ENCODE results near the gene ELFN1.

Gene ELFN1

DNA sequence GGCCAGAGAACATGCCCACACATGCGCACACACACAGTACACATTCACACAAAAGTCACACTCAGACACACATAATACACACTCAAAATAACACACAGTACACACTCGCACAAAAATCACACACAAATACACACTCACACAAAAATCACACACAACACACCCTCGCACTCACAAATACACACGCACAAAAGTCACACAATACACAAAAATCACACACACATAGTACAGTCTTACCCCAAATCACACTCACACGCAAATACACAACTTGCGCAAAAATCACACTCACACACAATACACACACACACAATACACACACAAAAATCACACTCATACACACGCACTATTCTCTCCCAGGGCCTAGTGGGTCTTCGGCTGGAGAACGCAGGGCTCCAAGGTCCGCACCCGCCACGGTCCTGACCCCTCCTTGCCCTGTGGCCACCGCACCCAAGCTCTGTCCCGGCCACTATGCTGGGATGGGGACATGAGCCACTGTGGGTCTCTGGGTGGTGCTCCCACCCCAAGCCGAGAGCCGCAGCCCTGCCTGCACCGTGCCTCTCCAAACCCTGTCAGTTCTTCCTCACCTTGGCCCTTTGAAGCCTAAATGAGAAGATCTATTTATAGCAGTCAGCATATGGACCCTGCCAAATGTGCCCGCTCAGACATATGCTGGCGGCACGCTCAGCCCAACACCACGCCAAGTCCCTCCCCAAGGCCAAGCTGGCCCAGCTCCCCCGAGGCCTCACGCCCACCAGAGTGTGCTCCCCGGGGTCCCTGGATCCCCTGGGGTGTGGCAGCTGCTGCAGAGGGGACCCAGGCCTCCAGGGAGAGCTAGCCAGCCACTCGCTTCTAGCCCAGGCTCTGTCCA lies 55.9 kb downstream of the ELFN1 start:
- DNase-seq (no peak), ATAC-seq (no peak)

DNA sequence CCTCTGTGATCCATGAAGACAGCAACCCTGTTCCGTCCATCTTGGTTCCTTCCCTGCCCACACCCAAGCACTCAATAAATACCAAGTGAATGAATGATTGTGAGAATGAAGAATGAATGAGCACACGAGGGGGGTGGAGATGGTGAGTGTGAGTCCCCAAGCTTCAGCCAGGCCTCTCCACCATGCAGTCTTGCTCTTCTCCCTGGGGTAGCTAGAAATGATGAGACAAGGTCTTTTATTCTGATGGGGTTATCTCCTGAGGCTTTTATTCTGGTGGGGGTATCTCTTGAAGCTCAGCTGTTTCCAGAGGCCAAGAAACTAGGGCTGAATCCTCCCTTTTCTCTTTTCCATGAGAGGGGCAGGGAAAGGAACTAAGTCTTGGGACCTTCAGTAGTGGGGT lies 57.0 kb downstream of the ELFN1 start:
- no peak for DNase-seq
- no peak for ATAC-seq

DNA sequence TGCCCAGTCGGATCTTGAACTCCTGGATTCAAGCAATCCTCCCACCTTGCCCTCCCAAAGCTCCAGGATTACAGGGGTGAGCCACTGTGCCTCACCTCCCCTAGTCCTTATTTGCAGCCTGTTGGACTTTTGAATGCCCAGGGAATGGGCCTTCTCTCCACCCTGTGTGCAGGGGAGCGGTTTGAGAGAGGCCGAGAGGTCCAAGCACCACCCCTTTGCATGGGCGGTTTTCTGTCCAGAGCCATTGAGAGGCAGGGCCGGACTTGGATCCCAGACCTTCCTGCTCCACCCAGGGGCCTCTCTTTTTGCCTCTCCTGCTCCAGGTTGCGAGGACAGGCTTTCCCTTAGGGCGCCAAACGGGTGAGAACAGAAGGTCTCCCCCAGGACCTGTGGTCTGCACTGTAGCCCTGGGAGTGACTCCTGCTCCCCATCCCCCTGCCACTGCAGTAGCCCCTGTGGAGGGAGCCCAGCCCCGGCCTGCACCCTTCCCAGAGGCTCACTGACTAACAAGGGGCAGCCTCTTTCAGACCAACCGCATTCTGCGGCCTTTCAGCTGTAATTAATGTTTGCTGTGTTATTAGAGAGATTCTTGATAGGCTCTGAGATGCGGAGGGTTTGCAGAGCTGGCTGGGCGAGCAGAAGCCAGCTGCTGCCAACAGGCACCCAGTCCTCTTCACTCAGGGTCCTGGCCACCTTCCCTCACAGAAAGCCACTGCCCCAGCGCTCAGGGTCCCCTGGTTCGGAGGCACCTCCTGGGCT lies 57.9 kb downstream of the ELFN1 start:
- ATAC-seq = no peak
- DNase-seq = no peak

DNA sequence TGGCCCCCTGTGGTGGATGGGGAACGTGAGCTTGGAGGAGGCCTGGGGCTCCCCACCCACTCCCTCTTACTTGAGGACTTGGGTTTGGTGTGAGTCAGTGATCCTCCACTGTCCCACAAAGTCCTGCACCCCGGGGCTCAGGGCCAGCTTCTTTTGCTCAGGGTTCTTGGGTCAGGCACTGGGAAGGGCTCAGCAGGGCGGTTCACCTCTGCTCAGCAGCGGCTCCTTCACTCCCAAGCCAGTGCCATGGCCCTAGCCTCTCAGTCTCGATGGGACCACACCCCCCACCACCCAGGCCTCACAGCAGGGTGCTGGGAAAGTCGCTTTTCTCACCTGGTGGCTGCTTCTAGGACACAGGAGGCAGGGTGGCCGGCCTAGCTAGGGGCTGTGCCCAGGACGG lies 59.1 kb downstream of the ELFN1 start:
- ATAC-seq = no peak

DNA sequence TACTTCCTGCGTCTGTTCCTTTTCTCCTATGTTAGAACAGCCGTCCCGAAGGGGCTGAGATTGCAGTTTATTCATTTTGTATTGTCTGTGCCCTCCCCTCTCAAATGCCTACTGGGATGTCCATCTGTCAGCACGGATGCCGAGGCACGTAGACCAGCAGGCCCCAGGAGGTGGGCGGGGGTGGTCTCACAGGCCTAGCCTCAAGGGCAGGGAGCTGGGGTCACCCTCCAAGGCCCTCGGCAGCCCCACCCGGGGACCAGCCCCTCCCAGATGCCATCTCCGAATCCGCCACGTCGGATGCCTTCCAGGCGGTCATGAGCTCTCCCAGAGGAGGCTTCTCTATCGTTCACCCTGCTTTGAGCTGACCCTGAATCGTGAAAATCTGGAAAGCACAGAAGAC lies 59.7 kb downstream of the ELFN1 start:
- DNase-seq (no peak), ATAC-seq (no peak)

More for the DNA sequence above, 59.1 kb downstream of the ELFN1 start:
- no peak for DNase-seq

DNA sequence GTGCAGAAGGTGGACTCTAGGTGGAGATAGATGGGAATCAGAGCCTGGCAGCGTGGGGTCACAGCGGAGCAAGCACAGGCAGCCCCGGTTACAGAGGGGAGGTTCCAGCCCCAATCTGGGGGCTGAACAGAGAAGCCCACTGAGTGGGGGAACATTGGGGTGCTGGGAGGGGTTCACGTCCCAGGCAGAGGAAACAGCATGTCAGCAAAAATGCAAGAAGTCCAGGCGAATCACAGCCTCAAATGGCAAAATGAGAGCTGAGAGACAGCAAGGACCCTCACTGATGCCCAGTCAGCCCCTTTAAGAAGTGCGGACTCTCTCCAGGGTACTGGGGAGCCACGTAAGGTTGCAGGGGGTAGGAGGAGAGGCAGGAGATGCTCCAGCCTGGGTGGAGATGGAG lies 62.0 kb downstream of the ELFN1 start:
- ATAC-seq (no peak), DNase-seq (no peak)

DNA sequence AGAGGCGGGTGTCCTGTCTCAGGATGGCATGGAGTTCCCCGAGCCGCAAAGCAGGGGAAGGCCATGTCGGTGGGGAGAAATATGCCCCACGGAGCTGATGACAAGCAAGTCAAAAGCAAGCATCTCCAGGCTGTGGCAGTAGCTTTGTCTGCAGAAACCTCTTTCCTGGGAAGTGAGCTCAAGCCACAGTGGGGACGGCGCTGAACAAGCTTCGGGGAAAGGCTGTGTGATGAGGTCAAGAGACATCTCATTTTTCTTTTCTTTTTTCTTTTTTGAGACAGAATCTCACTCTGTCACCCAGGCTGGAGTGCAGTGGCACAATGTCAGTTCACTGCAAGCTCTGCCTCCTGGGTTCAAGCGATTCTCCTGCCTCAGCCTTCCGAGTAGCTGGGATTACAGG lies 62.6 kb downstream of the ELFN1 start:
- no peak for DNase-seq

DNA sequence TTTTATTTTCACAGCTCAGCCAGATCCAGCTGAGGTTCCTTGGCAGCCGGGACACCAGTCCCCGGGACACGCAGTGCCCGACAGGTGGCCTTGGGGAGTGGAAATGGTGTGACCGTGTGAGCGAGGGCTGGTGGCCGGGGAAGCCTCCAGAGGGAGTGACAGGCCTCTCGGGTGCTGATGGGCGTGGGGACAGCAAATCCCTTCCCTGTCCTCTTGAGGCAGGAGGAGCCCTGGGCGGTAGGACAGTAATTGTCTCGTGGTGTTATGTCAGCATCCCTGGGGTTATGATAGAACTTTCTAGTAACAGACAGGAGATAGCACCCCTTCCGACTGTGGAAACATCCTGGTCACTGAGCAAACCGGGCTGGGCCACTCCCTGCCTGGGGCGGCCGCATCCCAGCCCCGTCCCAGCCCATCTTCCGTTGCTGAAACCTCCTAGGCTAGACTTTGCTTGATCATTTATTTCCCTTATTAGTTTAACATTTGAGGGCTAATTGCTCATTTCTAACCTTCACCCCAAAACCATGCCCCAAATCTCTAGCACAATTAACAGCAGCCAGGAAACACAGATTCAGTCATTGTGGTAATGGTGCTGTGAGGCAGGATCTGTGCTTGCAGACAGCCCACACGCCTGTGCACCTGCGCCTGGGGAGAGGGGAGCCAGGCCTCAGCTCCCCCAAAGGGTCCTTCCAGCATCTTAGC lies 63.3 kb downstream of the ELFN1 start:
- no peak for ATAC-seq
- no peak for DNase-seq

More for the DNA sequence above, 62.6 kb downstream of the ELFN1 start:
- ATAC-seq = no peak

DNA sequence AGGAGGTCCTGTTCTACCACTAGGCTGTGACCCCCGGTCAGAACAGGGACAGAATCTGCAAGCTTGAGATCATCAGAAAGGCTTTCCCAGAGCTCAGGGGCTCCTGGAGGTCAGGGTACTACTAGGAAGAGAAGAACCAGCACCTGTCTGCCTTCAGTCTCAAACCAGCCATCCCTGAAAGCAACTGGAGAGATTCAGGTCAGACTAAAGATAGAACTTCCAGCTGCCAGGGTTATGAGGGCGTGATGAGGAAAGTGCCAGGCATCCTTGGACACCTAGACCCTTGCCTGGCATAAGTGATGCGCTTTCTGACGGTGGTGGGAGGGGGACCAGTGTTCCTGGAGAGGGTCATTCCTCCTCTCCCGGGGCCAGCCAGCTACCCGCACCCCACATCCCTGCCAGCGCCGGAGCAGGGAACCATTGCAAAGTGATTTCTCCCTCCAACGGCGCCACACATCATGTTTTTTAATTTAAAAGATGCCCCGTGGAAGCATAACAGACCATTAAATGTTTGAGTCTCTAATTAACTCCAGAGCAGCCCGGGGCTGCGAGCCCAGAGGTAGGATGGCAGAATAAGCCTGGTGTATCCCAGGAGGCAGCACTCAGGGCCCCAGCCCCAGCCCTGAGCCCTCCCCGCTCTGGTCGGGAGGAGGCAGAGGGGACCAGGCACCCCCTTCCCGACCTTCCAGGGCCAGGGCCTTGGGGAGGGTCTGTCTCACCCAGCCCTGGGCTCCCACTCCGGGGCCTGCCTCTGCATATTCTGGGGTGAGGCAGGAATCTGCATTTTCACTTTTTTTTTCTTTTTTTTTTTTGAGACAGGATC lies 64.0 kb downstream of the ELFN1 start:
- ATAC-seq = no peak
- DNase-seq = no peak

DNA sequence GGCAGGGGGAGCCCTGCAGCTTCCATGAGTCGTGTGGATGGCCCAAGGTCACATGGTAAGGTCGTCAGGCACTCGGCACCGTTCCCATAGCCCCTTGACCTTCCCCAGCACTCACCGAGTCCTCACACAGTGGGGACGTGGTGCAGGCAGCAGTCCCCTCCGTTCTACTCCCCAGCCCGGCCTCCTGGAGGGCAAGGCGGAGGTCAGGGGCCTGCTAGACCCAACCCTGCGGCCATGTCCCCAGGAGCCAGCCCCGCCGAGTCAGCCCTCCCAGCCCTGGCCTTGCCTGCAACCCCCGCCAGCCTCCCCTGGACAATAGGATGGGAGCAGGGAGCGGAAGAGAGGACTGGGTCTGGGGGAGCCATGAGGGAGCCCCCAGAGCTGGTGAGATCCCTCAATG lies 65.2 kb downstream of the ELFN1 start:
- ATAC-seq = no peak
- DNase-seq = no peak

DNA sequence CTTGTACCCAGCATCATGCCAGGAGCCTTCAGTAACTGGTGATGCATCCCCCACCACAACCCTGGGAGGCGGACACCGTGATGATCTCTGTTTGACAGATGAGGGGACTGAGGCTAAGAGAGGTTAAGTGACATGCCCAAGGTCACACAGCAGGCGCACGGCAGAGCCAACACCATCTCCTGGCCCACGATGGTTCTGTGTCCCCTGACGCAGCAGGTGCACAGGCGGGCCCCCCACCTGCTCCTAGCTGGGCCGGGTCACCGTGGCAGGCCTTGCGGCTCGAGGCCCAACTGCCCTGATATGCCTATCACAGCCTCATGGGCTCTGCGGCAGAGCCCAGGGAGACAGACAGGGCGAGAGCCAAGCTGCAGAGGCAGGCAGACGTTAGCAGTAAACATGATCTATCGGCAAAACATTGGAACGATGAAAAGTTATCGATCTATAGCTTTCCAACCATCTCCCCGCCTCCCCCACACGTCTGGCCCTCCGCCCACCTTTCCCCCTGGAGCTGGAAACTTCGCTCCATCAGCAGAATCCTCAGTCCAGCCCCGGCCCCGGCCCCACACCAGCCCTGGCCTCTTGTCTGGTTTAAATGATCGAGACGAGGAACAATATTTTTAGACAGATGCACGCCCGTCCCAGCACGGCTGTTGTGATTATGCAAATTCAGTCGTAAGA lies 65.9 kb downstream of the ELFN1 start:
- DNase-seq (no peak), ATAC-seq (no peak)

DNA sequence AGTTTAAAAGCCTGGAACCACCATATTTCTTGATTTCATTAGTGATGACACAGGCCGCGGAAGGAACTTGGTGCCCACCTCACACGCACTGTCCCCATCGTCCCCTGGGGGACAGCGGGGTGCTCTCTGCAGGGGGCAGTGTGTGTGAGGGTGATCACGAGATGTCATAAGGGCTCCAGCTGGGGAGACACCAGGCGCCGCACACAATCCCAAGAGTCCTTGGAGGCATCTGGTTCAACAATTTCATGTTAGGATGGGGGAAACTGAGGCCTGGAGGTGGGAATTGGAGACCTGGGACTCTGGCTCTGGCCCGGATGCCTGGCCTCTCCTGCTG lies 66.4 kb downstream of the ELFN1 start:
- no peak for DNase-seq
- no peak for ATAC-seq

DNA sequence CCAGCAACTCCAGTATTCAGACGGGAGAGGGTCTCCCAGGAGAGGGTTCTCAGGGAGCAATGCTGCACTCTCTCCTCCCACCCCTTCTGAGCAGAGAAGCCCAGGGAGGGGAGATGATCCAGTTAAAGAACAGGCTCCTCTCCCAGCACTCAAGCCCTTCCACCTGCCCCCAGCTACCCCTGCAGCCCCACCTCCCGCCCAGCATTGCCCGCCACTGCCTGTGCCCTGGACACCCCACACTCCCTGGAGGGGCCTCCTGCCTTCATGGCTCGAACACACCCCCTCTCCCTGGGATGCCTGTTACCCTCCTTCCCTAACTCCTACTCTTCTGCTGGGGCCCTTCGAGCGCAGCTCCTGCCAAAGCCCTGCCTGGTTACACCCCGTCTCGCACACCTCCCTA lies 66.8 kb downstream of the ELFN1 start:
- ATAC-seq (no peak), DNase-seq (no peak)

DNA sequence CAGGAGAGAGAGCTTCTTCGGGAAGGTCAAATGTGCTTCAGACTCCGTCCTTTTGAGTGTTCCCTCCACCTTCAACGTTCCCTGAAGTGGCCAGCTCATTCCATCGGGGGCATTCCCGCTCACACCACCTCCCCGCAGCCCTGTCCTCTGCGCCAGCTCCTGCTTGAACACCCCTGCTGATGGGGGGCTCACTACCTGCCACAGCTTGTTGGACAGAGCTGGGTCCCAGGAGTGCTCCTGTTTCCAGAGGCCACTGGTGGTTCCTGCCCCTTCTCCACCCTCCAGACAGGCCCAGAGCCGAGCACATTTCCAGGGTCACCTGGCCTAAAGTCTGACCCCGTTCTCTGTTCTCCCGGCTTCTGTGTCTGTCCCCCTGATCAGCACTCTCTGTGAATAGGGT lies 67.4 kb downstream of the ELFN1 start:
- ATAC-seq (no peak), DNase-seq (no peak)

DNA sequence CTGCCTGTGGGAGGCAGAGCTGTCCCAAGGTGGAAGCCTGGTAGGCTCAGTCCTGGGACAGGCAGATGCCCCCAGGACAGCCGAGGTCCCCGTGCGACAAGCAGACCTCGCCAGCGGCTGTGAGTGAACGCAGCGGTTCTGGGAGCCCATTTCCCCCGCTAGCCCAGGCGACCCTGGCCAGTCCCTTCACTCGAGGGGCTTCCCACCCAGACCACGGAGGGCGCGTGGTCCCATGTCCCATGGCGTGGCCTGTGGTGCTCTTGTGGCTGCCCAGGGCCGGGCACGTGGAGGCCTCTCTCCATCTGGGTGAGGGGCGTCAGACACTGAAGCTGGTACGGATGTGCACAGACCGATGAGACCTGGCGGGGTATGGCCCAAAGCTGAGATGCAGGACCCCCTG lies 67.9 kb downstream of the ELFN1 start:
- ATAC-seq = no peak

DNA sequence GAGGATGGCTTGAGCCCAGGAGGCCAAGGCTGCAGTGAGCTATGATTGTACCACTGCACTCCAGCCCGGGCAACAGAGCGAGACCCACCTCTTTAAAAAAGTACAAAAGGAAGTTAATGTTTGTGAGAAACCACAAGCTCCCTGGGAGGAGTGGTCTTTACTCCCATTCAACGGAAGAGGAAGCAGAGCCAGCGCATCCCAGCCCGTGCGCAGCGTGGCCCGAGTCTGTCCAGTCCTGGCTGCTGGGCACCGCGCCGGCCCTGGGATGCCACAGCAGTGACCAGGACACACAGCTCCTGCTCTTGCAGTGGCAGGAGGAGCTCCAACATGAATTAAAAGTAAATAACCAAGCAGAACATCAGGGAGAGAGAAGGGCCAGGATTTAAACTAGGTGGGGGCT lies 68.4 kb downstream of the ELFN1 start:
- no peak for DNase-seq
- ATAC-seq = no peak

More for the DNA sequence above, 67.9 kb downstream of the ELFN1 start:
- DNase-seq = no peak

DNA sequence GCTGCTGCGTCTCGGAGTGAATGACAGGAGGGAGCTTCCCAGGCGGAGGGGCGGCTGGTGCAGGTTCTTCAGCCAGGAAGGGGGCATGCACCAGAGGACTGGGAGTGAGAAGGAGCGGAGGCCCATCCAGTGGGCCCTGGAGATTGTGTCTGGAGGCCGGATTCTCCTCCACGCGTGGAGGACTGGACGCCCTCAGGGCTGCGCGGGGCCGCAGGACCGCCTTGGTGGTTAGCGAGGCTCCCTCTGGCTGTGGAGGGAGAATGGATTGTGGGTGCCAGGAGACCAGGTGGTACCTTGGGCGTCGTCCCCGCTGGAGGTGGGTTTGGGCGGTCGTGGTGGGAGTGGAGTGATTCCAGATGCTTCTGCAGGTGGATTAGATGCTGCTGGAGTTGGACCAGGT lies 68.9 kb downstream of the ELFN1 start:
- ATAC-seq (no peak), DNase-seq (no peak)

DNA sequence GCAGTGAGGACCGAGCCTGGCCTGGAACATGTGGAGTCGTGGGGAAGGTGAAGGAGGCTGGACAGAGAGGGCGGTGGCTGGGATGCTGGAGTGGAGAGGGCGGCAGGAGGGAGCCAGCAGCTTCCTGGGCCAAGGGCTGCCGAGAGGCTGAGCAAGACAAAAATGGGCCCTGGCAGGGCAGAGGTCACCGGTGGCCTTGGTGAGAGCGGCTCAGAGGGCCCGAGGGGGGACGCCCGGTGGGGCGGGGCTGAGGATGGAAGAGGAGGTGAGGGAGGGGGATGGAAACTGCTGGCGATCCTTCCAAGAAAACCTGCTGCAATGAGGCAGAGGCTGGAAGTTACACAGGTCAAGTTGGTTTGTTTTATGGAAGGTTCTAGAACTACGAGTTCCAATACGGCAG lies 69.5 kb downstream of the ELFN1 start:
- DNase-seq (no peak), ATAC-seq (no peak)

DNA sequence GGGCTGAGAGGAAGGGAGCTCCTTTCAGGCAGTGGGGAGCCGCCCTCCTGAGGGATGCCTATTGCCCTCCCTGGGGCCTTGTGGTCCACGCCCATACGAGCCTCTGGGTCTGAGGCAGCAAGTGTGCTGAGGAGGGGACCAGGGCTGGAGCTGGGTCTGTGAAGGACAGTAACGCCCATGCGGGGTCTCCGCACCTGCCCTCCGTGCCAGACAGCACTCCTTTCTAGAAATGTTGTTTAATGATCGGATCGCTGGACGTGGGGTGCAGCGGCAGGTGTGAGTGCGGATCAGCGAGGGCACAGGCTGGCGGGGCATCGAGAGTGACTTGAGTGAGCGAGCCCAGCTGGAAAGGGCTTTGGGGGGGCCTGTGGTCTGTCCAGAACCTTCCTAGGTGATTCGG lies 70.1 kb downstream of the ELFN1 start:
- no peak for DNase-seq
- no peak for ATAC-seq

DNA sequence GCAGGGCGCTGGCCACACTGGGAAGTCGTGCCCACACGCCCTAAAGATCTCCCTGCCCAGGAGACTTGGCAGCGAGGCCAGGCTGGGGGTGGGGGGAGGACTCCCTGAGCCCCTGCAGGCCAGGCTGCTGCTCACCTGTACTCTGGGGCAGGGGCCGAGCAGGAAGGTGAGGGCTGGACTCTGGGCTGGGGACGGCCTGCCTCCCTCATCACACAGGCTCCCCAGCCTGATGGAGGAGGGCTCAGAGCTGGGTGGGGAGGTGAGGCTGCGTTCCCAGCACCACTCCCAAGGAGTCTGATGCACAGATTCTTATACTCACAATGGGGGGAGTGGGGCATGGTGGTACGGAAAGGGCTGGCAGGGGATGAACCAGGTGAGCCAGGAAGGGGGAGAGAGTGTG lies 71.2 kb downstream of the ELFN1 start:
- ATAC-seq = no peak

DNA sequence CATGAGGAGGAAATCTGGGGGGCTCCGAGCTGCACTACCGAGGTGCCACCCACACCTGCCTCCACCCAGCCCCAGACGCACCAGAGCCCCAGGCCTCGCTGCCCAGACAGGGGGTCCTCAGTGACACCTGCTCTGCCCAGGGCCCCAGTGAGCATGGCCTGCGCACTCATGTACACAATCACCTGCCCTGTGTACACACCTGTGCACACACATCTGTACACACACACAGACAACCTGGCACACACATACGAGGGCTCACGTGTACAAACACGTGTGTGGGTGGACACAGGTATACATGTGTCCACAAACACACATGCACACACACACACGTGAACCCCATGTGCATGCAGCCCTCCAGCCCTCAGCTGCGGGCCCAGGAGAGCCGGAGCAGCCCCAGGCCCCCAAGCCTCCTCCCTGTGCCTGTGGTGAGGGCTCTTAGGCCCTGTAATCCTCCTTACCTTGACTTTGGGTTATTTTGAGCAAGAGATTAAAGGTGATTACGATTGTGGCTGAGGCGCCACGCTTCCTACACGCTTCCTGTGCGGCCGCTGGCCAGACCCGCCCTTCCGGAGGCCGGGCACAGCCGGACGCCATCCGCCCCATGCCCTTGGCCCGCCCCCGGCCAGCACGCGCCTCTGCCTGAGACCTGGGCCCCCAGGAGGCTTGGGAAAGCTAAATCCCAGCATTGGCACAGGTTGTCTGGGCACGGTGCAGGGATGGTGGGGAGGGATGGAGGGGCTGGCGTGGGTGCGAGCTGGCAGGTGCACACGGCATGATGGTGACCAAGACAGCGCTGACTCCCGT lies 71.9 kb downstream of the ELFN1 start:
- DNase-seq (peak; percentile 37), ATAC-seq (peak; percentile 1)

More for the DNA sequence above, 71.2 kb downstream of the ELFN1 start:
- no peak for DNase-seq

Measured in stimulated activated naive CD8-positive, alpha-beta T cell treated with anti-CD3 and anti-CD28 coated beads, Interleukin-15, Interleukin-2, amounts not matched to agents 100 U/mL and 50 U/mL, for 24 hours (primary cell).